Left lung (tissue), 10 donors: ENCODE measurements around the gene SORBS1. TPM values are rescaled to one million over a fixed set of nuclear protein-coding genes. Genes with fewer than 3 reads are reported as not detected.

Source experiments
- ATAC-seq: fragments of 200-7000 bp; cut with Tn5 transposase; one replicate; pipeline ENCODE4 v1.9.1; 2020; ENCODE audit warnings: moderate library complexity
- DNase-seq, 4 donors: peaks; one replicate each; pipeline ENCODE4 v3.0.0-alpha.2; 2013 to 2020
- H3K27ac ChIP-seq, 2 donors: fragments of 200-600 bp; sonication (generic) in 1 of 2; one replicate each; pipeline versions ENCODE4 v1.5.0 to v1.8.0; 2020 to 2021
- H3K27me3 ChIP-seq, 2 donors: fragments of 200-600 bp; sonication (generic) in 1 of 2; one replicate each; pipeline versions ENCODE4 v1.5.0 to v1.8.0; 2020 to 2021
- H3K36me3 ChIP-seq, 2 donors: fragments of 200-600 bp; sonication (generic) in 1 of 2; one replicate each; pipeline versions ENCODE4 v1.5.0 to v1.8.0; 2020 to 2021
- H3K4me1 ChIP-seq, 2 donors: fragments of 200-600 bp; one replicate each; pipeline ENCODE4 v1.8.0; 2021
- H3K4me3 ChIP-seq, 2 donors: fragments of 200-600 bp; sonication (generic) in 1 of 2; one replicate each; pipeline versions ENCODE4 v1.5.0 to v1.8.0; 2020 to 2021; ENCODE audit warnings: mild to moderate bottlenecking in 1 of 2
- H3K9me3 ChIP-seq, 2 donors: fragments of 200-600 bp; sonication (generic) in 1 of 2; one replicate each; pipeline versions ENCODE4 v1.5.0 to v1.8.0; 2020 to 2021
- CTCF ChIP-seq, 2 donors: fragments of 200-600 bp; sonication (generic) in 1 of 2; IDR thresholded peaks; one replicate each; pipeline versions ENCODE4 v1.5.0 to v1.8.0; 2021; ENCODE audit warnings: antibody characterized with exemption in 2 of 2
- intact Hi-C, 2 donors: fragments of 100-400 bp; cut with DNase I; formaldehyde crosslinking; loops; one replicate each; pipeline versions ENCODE4 v1.11.2 to v1.14.2; 2022
- polyA plus RNA-seq, 6 donors: library from polyadenylated mRNA; unstranded; fragments of 120-200 nt; gene quantifications; one replicate each; pipeline ENCODE4 v1.2.1, GENCODE V29; 2013; ENCODE audit not compliant: insufficient read length in 6 of 6
- total RNA-seq, 2 donors: library from RNA; stranded (reverse); fragmentation: NEBNext Ultra II Directional; extraction: Animal tissue kit (Norgen Biotek cat#: 25700); gene quantifications; one replicate each; pipeline ENCODE4 v1.2.1, GENCODE V29; 2021
- donor health status: DM: no; HTN: yes; CAD: no.
- donor health status: DM: no; HTN: no; CAD: no.

SORBS1 gene
- total and polyA plus RNA-seq, 8 donors: 23.3 to 52.7 (median 36.4) TPM

GRCh38 chr10:95602382-95602781 lies 41.2 kb upstream of the SORBS1 start:
- no peaks in the 10 kb centered on the region for H3K4me1 ChIP-seq
- no peak overlapping the region for H3K4me3 ChIP-seq
- intact Hi-C loops: loop anchor here in 1 of 2 donors (5.0 kb wide), 1 partner anchor 230 kb away; no protein-coding TSS in a partner anchor
- no peak for ATAC-seq
- H3K27me3 ChIP-seq: no peaks in the 10 kb centered on the region
- H3K27ac ChIP-seq: no peak overlapping the region
- peaks cover 0 to 22% of the 10 kb centered on the region in 2 donors for H3K36me3 ChIP-seq
- DNase-seq: no peak
- no peaks in the 10 kb centered on the region for H3K9me3 ChIP-seq
- no peak for TF ChIP-seq CTCF (IDR thresholded peaks at IDR 0.05)

GRCh38 chr10:95601116-95601719 lies 40.0 kb upstream of the SORBS1 start:
- intact Hi-C loops: loop anchor here in 1 of 2 donors (2.0 to 5.0 kb wide), 2 partner anchors 170 to 229 kb away; no protein-coding TSS in a partner anchor
- Histone ChIP-seq H3K4me1 (no peaks in the 10 kb centered on the region), H3K36me3 (peaks cover 0 to 11% of the 10 kb centered on the region in 2 donors), H3K9me3 (no peaks in the 10 kb centered on the region), H3K27me3 (no peaks in the 10 kb centered on the region), H3K4me3 (no peak overlapping the region), H3K27ac (no peak overlapping the region)
- DNase-seq (peak in 3 of 4 donors; percentile 63 to 93 (median 84)), ATAC-seq (peak; percentile 98)
- peak; percentile 78 to 93 for TF ChIP-seq CTCF (IDR thresholded peaks at IDR 0.05)

- no peak for ATAC-seq
Measured at GRCh38 chr10:95600158-95600557, 39.0 kb upstream of the SORBS1 start.

GRCh38 chr10:95597788-95598187 lies 36.6 kb upstream of the SORBS1 start:
- intact Hi-C loops: no loop called here
- ATAC-seq (no peak), DNase-seq (no peak)
- no peak for TF ChIP-seq CTCF (IDR thresholded peaks at IDR 0.05)
- H3K4me1 ChIP-seq: no peaks in the 10 kb centered on the region
- no peaks in the 10 kb centered on the region for H3K36me3 ChIP-seq
- H3K27ac ChIP-seq: no peak overlapping the region
- H3K27me3 ChIP-seq: no peaks in the 10 kb centered on the region
- H3K9me3 ChIP-seq: no peaks in the 10 kb centered on the region
- H3K4me3 ChIP-seq: no peak overlapping the region

More at GRCh38 chr10:95600158-95600557, 39.0 kb upstream of the SORBS1 start:
- Histone ChIP-seq H3K4me3 (no peak overlapping the region), H3K4me1 (no peaks in the 10 kb centered on the region), H3K9me3 (no peaks in the 10 kb centered on the region), H3K36me3 (peaks cover 0 to under 1% of the 10 kb centered on the region in 2 donors), H3K27me3 (no peaks in the 10 kb centered on the region), H3K27ac (no peak overlapping the region)
- intact Hi-C loops: loop anchor here in 1 of 2 donors (2.0 to 5.0 kb wide), 2 partner anchors 169 to 228 kb away; no protein-coding TSS in a partner anchor
- no peak for TF ChIP-seq CTCF (IDR thresholded peaks at IDR 0.05)
- no peak for DNase-seq

- ATAC-seq: peak; percentile 65
- intact Hi-C loops: no loop called here
Measured at GRCh38 chr10:95588025-95588424, 26.9 kb upstream of the SORBS1 start.

More at GRCh38 chr10:95588025-95588424, 26.9 kb upstream of the SORBS1 start:
- no peaks in the 10 kb centered on the region for H3K27me3 ChIP-seq
- no peaks in the 10 kb centered on the region for H3K36me3 ChIP-seq
- no peak overlapping the region for H3K4me3 ChIP-seq
- H3K9me3 ChIP-seq: no peaks in the 10 kb centered on the region
- no peak for DNase-seq
- H3K4me1 ChIP-seq: no peaks in the 10 kb centered on the region
- no peak overlapping the region for H3K27ac ChIP-seq
- TF ChIP-seq CTCF (IDR thresholded peaks at IDR 0.05): no peak
